GM12873 (cell line): ENCODE measurements around the gene PIK3R1.

Experiments
- TF ChIP-seq, protein P1 (sequence below): IDR thresholded peaks from 2 replicates; pipeline ENCODE4 v1.5.1; 2012; ENCODE audit warnings: low read depth, mild to moderate bottlenecking, moderate library complexity, low read length, control low read depth; ENCODE audit not compliant: insufficient read depth; ENCODE audit errors: missing control alignments

Gene PIK3R1

DNA sequence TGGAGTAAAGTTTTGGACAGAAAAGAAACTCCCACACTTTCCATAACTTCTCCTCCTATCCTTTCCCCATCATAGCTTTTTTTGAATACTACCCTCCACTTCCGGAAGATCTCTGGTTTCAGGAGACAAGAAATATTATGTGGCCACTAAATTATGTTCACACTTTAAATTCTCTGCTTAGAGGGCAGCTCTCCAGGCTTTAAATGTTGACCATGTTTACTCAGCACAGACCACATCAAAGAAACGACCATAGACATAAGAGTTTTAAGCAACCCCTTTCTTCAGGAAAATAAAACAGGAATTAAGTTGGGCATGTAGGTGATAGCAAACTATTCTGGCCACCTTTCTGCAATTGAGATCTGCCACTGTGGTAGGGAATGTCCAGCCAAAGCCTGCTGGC is 97.8 kb downstream of the PIK3R1 start:
- TF ChIP-seq, protein P1, sequence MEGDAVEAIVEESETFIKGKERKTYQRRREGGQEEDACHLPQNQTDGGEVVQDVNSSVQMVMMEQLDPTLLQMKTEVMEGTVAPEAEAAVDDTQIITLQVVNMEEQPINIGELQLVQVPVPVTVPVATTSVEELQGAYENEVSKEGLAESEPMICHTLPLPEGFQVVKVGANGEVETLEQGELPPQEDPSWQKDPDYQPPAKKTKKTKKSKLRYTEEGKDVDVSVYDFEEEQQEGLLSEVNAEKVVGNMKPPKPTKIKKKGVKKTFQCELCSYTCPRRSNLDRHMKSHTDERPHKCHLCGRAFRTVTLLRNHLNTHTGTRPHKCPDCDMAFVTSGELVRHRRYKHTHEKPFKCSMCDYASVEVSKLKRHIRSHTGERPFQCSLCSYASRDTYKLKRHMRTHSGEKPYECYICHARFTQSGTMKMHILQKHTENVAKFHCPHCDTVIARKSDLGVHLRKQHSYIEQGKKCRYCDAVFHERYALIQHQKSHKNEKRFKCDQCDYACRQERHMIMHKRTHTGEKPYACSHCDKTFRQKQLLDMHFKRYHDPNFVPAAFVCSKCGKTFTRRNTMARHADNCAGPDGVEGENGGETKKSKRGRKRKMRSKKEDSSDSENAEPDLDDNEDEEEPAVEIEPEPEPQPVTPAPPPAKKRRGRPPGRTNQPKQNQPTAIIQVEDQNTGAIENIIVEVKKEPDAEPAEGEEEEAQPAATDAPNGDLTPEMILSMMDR = no peak

DNA sequence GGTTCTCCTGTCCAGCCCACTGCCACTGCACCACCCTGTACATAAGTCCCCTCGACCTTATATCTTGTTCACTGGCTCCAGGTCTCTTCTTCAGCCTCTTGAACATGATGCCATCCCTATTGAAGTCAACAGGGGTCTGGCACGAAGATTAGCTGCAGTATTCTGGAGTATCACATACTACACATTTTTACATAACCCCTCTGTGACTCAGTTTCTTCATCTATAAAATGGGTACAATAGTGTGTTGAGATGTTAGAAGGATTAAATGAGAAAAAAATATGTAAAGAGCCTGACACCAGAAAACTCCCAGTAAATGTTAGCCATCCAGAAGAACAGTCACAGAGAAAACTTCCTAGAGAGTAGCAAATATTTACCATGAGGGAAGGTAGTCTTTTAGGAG is 98.9 kb downstream of the PIK3R1 start:
- TF ChIP-seq, protein P1 = no peak

DNA sequence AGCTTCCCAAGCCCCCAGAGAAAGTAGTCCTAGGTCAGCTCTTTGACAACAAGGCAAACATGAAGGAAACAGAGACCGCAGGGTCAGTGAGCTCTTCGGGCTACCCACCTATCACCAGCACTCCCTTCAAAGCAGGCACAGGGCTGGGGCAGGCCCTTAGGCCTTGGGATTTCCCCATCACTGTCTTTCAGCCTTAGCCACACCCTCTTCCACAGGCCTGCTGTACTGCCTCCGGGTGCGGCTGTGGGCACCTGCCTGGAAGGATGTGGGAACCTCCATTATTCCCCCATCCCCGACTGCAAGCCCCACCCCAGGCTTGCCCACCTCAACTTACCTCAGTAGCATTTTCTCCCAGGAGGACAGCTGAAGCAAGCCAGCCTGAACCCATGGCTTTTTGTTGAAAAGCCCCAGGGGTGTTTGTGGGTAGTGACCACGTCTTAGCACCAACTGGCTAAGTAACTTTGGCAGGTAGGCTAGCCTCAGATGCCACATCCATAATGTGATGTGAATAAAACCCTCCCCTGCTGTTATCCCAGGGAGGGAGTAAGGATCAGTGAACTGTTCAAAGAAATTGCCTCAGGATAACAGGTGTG is 100.2 kb downstream of the PIK3R1 start:
- TF ChIP-seq, protein P1 = no peak

DNA sequence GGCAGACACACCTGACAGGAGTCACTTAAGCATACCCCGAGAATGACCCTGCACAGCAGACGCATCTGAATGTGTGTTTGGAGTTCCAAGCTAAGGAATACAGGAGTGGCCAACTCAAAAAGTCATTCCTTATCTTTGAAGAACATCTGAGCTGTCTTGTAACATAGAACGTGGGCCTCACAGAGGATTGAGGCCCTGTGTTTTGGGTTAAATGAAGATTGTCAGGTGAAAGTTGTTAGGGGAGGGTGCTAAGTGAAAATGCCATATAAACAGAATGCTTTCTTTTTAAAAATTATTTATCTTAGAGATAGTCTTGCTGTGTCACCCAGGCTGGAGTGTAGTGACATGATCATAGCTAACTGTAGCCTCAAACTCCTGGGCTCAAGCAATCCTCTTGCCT is 100.9 kb downstream of the PIK3R1 start:
- TF ChIP-seq, protein P1 = no peak

DNA sequence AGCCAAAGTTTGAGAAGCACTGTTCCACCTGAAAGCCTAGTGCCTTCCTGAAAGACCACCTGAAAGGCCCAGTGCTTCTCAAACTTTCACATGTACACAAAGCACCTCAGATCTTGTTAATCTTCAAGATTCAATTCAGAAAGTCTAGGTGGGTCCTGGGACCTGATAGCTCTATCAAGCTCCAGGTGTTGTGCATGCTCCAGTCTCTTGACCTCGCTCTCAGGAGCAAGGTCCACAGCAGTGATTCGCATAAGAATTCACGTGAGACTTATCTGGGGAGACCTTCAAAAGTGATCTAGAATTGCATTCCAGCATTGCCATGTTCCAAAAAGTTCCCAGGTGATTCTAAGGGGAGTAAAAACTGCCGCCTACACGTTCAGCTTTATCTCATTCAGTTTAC is 102.1 kb downstream of the PIK3R1 start:
- TF ChIP-seq, protein P1 = no peak

DNA sequence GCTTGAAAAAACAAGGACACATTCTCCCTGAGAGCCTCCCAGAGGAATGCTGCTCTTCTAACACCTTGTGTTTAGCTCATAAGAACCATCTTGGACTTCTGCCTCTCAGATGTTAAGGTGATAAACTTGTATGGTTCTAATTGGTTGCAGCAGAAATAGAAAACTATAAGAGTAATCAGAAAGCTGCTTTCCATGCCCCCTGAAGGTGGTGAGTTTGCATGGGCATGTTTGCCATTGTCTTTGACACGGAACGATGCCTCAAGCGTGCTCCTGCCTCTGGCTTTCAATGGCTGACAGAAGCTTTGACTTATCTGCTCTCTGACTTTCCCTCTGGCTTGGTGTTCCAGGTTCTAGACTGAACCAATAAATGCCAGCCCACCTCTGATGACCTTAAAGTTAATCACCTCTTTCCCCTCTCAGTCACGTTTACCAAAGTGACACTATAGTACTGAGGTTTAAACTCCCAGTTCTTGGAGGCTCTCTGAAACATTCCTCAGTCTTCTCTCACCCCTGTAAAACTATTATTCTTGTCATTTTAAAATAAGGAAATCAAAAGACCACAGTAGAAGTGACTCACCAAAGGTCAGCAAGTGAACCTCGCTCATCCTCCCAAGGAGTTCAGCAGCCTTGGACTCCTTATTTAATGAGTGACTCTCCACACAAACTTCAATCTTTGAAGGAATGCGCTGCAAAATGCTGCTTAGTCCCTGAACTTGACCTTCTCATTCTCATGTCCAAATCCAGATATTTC is 103.6 kb downstream of the PIK3R1 start:
- TF ChIP-seq, protein P1 = no peak

DNA sequence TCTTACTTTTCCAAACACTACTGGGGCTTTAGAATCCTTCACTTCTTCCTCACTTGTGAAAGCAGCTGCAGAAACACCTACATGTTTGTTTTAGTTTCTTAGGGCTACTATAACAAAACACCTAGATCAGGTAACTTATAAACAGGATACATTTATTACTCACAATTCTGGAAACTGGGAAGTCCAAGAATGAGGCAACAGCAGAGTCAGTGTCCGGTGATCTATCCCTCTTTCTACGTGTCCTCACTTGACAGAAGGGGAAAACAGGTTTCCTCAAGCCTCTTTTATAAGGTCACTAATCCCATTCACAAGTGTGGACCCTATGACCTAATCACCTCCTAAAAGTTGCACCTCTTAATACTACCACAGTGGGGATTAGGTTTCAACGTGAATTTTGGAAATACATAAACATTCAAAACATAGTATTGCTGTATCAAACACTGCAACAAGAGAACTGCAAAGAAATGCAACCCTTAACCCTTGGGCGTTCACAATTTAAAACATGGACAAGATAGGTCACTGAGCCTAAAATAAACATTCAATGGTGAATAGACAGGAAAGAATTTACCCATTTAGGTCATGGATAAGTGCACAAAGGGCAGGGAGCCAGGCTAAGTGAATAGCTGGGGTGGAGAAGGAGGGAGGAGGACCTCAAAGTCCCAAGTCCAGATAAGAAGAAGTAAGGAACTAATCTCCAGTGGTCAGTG is 104.3 kb downstream of the PIK3R1 start:
- TF ChIP-seq, protein P1 = no peak
